ENCODE results near the gene LRRC59. TPM values are rescaled to one million over a fixed set of nuclear protein-coding genes. Genes with fewer than 3 reads are reported as not detected.
A peak's percentile ranks its signal among the peaks of the same experiment; 100 is the strongest.

LRRC59 gene
- total RNA-seq, 2 donors from 2014 or later: 87.9 to 98.2 TPM

DNA sequence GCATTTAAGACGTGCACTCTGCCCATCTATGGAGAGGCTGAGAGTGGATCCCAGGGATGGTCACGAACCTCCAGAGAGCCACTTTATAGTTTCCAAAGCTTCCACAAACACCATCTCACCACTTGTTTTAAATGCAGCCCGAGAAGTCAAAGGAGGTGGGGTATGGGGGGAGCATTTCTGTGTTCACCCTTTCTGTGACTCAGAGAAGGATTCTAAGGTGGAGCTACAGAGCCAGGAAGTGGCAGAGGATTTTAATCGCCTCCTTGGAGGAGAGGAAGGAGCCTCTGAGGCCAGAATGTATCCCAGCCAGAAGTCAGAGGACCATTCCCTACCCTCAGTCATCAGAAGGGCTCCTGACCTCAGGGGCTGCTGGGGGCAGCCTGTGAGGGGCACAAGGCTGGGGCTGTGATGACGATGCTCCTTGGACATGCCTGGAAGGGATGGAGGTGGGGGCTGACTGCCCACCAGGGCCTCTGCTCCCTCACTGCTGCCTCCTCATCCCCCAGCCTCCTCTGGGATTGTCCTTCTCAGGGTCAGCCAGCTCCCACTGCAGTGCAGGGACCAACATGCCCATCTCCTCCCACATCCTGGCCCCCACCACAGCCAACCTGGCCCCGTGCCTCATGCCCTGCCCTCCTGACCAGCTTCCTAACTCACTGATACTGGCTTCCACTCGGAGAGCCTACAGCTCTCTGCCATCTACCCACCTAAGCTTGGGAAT is 48.6 kb downstream of the LRRC59 start:
- H3K9me3 Mint-ChIP-seq: no peaks in the 10 kb centered on the region
- Histone ChIP-seq H3K27ac (ENCODE audit: low read depth, low read length) (no peak overlapping the region), H3K9ac (ENCODE audit: extremely low read depth, low read length, poor library complexity, severe bottlenecking) (no peak overlapping the region), H3K4me3 (ENCODE audit: low read length) (no peak overlapping the region), H3K4me1 (ENCODE audit: control insufficient read depth, insufficient read depth, low read length) (peaks cover 10% of the 10 kb centered on the region), H3K9me3 (ENCODE audit: control insufficient read depth, low read length) (no peaks in the 10 kb centered on the region), H3K27me3 (ENCODE audit: control insufficient read depth, insufficient read depth, low read length, poor library complexity, severe bottlenecking) (peaks cover 10% of the 10 kb centered on the region), H3K36me3 (ENCODE audit: control insufficient read depth, insufficient read depth, low read length) (peaks cover 4% of the 10 kb centered on the region)
- H3K4me3 Mint-ChIP-seq: peak overlapping the region; percentile 94
- TF ChIP-seq, protein P1, sequence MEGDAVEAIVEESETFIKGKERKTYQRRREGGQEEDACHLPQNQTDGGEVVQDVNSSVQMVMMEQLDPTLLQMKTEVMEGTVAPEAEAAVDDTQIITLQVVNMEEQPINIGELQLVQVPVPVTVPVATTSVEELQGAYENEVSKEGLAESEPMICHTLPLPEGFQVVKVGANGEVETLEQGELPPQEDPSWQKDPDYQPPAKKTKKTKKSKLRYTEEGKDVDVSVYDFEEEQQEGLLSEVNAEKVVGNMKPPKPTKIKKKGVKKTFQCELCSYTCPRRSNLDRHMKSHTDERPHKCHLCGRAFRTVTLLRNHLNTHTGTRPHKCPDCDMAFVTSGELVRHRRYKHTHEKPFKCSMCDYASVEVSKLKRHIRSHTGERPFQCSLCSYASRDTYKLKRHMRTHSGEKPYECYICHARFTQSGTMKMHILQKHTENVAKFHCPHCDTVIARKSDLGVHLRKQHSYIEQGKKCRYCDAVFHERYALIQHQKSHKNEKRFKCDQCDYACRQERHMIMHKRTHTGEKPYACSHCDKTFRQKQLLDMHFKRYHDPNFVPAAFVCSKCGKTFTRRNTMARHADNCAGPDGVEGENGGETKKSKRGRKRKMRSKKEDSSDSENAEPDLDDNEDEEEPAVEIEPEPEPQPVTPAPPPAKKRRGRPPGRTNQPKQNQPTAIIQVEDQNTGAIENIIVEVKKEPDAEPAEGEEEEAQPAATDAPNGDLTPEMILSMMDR (conservative IDR thresholded peaks at IDR 0.05): no peak
- DNase-seq: peak; percentile 47
- no peak overlapping the region for H3K27ac Mint-ChIP-seq
- WGBS, 2 experiments (ENCODE audit: insufficient coverage in 1 of 2, insufficient read length in 1 of 2): 84 to 94% methylated on average over 3 to 7 of the region's 7 CpGs
- peaks cover 32% of the 10 kb centered on the region for H3K36me3 Mint-ChIP-seq (ENCODE audit: low read depth)
- H3K27me3 Mint-ChIP-seq (ENCODE audit: insufficient read depth): peaks cover 16% of the 10 kb centered on the region
- peaks cover 28% of the 10 kb centered on the region for H3K4me1 Mint-ChIP-seq

DNA sequence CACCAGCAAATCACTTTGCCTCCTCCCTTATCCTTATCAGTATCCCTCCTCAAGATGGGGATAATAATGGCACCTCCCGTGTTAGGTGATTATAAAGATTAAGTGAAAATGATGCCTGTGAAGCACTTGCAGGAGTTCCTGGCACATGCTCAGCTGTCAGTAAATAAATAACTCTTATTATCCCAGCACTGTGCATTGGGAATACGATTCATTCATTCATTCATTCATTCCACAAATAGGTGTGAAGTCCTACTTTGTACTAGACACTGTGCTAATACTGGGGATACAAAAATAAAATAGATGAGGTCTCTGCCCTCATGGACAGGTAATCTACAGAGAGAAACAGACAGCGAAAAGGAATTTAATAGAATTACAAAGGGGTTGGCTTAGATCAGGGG is 49.4 kb downstream of the LRRC59 start:
- DNase-seq: no peak
- peak overlapping the region; percentile 87 for H3K4me3 ChIP-seq (ENCODE audit: low read length)

DNA sequence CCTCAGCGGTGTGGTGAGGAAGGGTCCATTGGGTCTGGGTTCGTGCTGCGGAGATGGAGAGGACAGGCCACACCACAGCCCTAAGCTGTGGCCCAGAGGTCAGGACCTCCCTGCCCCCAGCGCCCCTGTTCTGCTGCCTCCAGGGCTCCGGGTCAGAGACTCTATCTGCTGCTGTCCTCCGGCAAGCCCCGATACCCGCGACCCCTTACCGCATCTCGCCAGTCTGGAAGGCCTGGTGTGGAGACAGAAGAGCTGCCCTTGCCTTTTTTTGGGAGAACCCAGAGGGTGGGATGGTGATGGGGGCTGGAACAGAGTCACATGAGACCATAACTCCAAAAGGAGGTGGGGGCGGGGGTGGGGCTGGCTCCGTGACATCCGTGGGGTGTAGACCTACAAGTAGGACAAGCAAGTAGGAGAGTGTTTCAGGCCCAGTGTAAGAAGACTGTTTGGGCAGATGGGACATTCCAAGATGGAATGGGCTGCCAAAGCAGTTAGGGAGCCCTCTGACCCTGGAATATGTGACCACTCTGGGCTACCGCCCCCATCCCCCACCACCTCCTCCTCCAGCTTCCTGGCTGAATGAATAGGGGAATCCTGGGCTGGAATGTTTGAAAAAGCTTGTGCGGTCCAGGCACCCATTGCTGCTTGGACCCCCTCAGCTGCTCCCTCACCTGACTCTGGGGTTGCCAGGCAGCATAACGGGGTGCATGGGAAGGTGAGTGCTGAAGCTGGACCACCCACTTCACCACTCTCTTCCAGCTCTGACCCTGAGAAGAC is 50.0 kb downstream of the LRRC59 start:
- DNase-seq: peak; percentile 80
- peak overlapping the region; percentile 94 for H3K4me3 Mint-ChIP-seq
- Histone ChIP-seq H3K27me3 (ENCODE audit: control insufficient read depth, insufficient read depth, low read length, poor library complexity, severe bottlenecking) (peaks cover 10% of the 10 kb centered on the region), H3K36me3 (ENCODE audit: control insufficient read depth, insufficient read depth, low read length) (no peaks in the 10 kb centered on the region), H3K9ac (ENCODE audit: extremely low read depth, low read length, poor library complexity, severe bottlenecking) (peak overlapping the region; percentile 53), H3K9me3 (ENCODE audit: control insufficient read depth, low read length) (no peaks in the 10 kb centered on the region), H3K27ac (ENCODE audit: low read depth, low read length) (no peak overlapping the region), H3K4me3 (ENCODE audit: low read length) (peak overlapping the region; percentile 87), H3K4me1 (ENCODE audit: control insufficient read depth, insufficient read depth, low read length) (peaks cover 10% of the 10 kb centered on the region)
- H3K36me3 Mint-ChIP-seq (ENCODE audit: low read depth): peaks cover 23% of the 10 kb centered on the region
- WGBS, 2 experiments (ENCODE audit: insufficient coverage in 1 of 2, insufficient read length in 1 of 2): 20 to 22% methylated on average over 8 to 17 of the region's 17 CpGs
- TF ChIP-seq, protein P1 (conservative IDR thresholded peaks at IDR 0.05): no peak
- peaks cover 28% of the 10 kb centered on the region for H3K4me1 Mint-ChIP-seq
- peak overlapping the region; percentile 91 for H3K27ac Mint-ChIP-seq
- no peaks in the 10 kb centered on the region for H3K9me3 Mint-ChIP-seq
- peaks cover 16% of the 10 kb centered on the region for H3K27me3 Mint-ChIP-seq (ENCODE audit: insufficient read depth)

More for the DNA sequence above, 49.4 kb downstream of the LRRC59 start:
- TF ChIP-seq, protein P1 (conservative IDR thresholded peaks at IDR 0.05): no peak
- no peaks in the 10 kb centered on the region for H3K9me3 Mint-ChIP-seq
- H3K27ac Mint-ChIP-seq: no peak overlapping the region
- peaks cover 26% of the 10 kb centered on the region for H3K36me3 Mint-ChIP-seq (ENCODE audit: low read depth)
- H3K9me3 ChIP-seq (ENCODE audit: control insufficient read depth, low read length): no peaks in the 10 kb centered on the region
- H3K4me1 Mint-ChIP-seq: peaks cover 28% of the 10 kb centered on the region
- H3K27ac ChIP-seq (ENCODE audit: low read depth, low read length): no peak overlapping the region
- no peak overlapping the region for H3K9ac ChIP-seq (ENCODE audit: extremely low read depth, low read length, poor library complexity, severe bottlenecking)
- peaks cover 10% of the 10 kb centered on the region for H3K4me1 ChIP-seq (ENCODE audit: control insufficient read depth, insufficient read depth, low read length)
- WGBS, 2 experiments (ENCODE audit: insufficient coverage in 1 of 2, insufficient read length in 1 of 2): 67 to 86% methylated on average over 1 to 2 of the region's 3 CpGs
- H3K27me3 Mint-ChIP-seq (ENCODE audit: insufficient read depth): peaks cover 16% of the 10 kb centered on the region
- peaks cover under 1% of the 10 kb centered on the region for H3K36me3 ChIP-seq (ENCODE audit: control insufficient read depth, insufficient read depth, low read length)
- H3K27me3 ChIP-seq (ENCODE audit: control insufficient read depth, insufficient read depth, low read length, poor library complexity, severe bottlenecking): peaks cover 10% of the 10 kb centered on the region
- peak overlapping the region; percentile 94 for H3K4me3 Mint-ChIP-seq
